Spleen (tissue), 7 donors: Measurements from ENCODE around the gene INSIG2.
A peak's percentile ranks its signal among the peaks of the same experiment; 100 is the strongest.

ENCODE experiments used
- POLR2A ChIP-seq, 3 donors: fragments of 450-650 bp; IDR thresholded peaks; one replicate each; pipeline ENCODE4 v1.5.1; 2017; ENCODE audit warnings: antibody characterized with exemption in 3 of 3, mild to moderate bottlenecking in 1 of 3
- POLR2AphosphoS5 ChIP-seq, 3 donors: sonication (generic); formaldehyde crosslinking; IDR thresholded peaks; one replicate each; pipeline ENCODE4 v1.5.1; 2017; ENCODE audit warnings: antibody characterized with exemption in 3 of 3
- TF ChIP-seq, protein P1 (sequence below), 11 experiments: fragments of 200-600 bp in 7 of 11; fragments of 450-650 bp in 4 of 11; sonication (generic) in 4 of 11; IDR thresholded peaks in 8 of 11; conservative IDR thresholded peaks in 3 of 11; 1 replicate in 7 of 11; 2 replicates in 4 of 11; pipeline versions ENCODE4 v1.4.0 to v1.8.0; 2016 to 2021; ENCODE audit warnings: antibody characterized with exemption in 11 of 11, inconsistent platforms in 4 of 11, mild to moderate bottlenecking in 1 of 11
- donor health status: DM: no; HTN: no; CAD: no; lungs with moderate emphysema.
- donor health status: DM: no; HTN: no; CAD: no.
- donor health status: DM: no; HTN: no; CAD: no.

DNA sequence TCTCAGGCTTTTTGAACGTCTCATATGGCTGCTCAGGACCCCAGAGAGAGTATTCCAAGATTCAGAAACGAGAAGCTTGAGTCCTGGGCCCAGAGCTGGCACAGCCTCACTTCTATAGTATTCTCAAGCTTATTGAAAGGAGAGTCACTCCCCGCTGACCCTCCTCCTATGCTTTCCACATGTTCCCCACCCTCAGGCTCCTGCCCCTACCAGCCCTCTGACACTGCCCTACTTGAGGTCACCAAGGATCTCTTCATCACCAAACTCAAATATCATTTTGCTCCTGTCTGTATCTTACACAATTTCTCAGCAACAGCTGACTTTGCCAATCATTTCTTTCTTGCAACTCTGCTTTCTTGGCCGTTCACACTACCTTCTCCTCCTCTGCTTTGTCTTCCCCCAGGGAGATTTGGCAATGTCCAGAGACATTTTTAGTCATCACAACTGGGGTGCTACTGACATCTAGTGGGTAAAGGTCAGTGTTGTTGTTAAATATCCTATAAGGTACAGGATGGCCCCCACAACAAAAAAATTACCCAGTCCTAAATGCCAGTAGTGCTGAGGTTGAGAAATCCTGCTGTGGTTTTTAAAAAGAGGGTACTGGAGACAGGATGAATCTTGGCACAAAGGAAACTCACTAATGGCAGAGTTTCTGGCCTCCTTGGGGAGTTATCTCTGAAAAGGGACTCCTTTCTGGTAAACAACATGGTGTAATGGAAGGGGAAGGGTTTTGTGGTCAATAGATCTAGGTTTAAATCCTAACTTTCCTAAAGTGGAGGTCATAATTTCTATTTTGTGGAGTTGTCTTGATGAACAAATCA is 26.9 kb upstream of the INSIG2 start:
- TF ChIP-seq, protein P1, sequence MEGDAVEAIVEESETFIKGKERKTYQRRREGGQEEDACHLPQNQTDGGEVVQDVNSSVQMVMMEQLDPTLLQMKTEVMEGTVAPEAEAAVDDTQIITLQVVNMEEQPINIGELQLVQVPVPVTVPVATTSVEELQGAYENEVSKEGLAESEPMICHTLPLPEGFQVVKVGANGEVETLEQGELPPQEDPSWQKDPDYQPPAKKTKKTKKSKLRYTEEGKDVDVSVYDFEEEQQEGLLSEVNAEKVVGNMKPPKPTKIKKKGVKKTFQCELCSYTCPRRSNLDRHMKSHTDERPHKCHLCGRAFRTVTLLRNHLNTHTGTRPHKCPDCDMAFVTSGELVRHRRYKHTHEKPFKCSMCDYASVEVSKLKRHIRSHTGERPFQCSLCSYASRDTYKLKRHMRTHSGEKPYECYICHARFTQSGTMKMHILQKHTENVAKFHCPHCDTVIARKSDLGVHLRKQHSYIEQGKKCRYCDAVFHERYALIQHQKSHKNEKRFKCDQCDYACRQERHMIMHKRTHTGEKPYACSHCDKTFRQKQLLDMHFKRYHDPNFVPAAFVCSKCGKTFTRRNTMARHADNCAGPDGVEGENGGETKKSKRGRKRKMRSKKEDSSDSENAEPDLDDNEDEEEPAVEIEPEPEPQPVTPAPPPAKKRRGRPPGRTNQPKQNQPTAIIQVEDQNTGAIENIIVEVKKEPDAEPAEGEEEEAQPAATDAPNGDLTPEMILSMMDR (IDR thresholded peaks at IDR 0.05 in 8 of 11, conservative IDR thresholded peaks at IDR 0.05 in 3 of 11), result peak in 10 of 11 experiments; percentile 12 to 58 (median 37)
- TF ChIP-seq POLR2A (IDR thresholded peaks at IDR 0.05) (no peak), POLR2AphosphoS5 (IDR thresholded peaks at IDR 0.05) (no peak)
